ENCODE measurements around the gene NAV2. TPM values are rescaled to one million over a fixed set of nuclear protein-coding genes. Genes with fewer than 3 reads are reported as not detected.

Gene NAV2
- total and polyA plus RNA-seq, 7 donors = 1.2 to 62.6 (median 22.1) TPM

GRCh38 chr11:19744130-19744529 is 31.5 kb downstream of the NAV2 start:
- H3K9me3 ChIP-seq = no peaks in the 10 kb centered on the region
- TF ChIP-seq CTCF (IDR thresholded peaks at IDR 0.05) (no peak), POLR2AphosphoS5 (IDR thresholded peaks at IDR 0.05) (no peak), POLR2A (IDR thresholded peaks at IDR 0.05) (no peak), EP300 (IDR thresholded peaks at IDR 0.05) (no peak)
- intact Hi-C loops (cut with DNase I) = loop anchor here (5.0 to 10.0 kb wide), 2 partner anchors 368 to 429 kb away; no protein-coding TSS in a partner anchor
- H3K4me1 ChIP-seq = peaks cover 0 to 53% (median 40%) of the 10 kb centered on the region in 4 donors
- no peak for DNase-seq
- H3K27ac ChIP-seq = peak overlapping the region in 2 of 4 donors; percentile 64 to 97
- peaks cover 0 to 12% (median 0%) of the 10 kb centered on the region in 4 donors for H3K36me3 ChIP-seq
- H3K4me3 ChIP-seq = no peak overlapping the region
- no peaks in the 10 kb centered on the region for H3K27me3 ChIP-seq

GRCh38 chr11:19746086-19746485 is 33.4 kb downstream of the NAV2 start:
- H3K27ac ChIP-seq = no peak overlapping the region
- 91 to 96% methylated on average over 3 of the region's 3 CpGs for WGBS, 2 donors
- peaks cover 0 to 50% (median 38%) of the 10 kb centered on the region in 4 donors for H3K4me1 ChIP-seq
- TF ChIP-seq CTCF (IDR thresholded peaks at IDR 0.05) (no peak), POLR2AphosphoS5 (IDR thresholded peaks at IDR 0.05) (no peak), POLR2A (IDR thresholded peaks at IDR 0.05) (no peak), EP300 (IDR thresholded peaks at IDR 0.05) (no peak)
- no peak overlapping the region for H3K4me3 ChIP-seq
- intact Hi-C loops (cut with DNase I) = loop anchor here (10.0 kb wide), 1 partner anchor 431 kb away; no protein-coding TSS in a partner anchor
- H3K27me3 ChIP-seq = no peaks in the 10 kb centered on the region
- no peak for DNase-seq
- H3K36me3 ChIP-seq = peaks cover 0 to 12% (median 0%) of the 10 kb centered on the region in 4 donors
- no peaks in the 10 kb centered on the region for H3K9me3 ChIP-seq

- no peak overlapping the region for H3K4me3 ChIP-seq
- peak overlapping the region in 1 of 4 donors; percentile 5 for H3K27ac ChIP-seq
- H3K36me3 ChIP-seq = peaks cover 0 to 12% (median 0%) of the 10 kb centered on the region in 4 donors
- peaks cover 0 to 42% (median 28%) of the 10 kb centered on the region in 4 donors for H3K4me1 ChIP-seq
- DNase-seq = no peak
- H3K27me3 ChIP-seq = no peaks in the 10 kb centered on the region
- WGBS, 2 donors = 84 to 94% methylated on average over 2 of the region's 2 CpGs
- H3K9me3 ChIP-seq = no peaks in the 10 kb centered on the region
- intact Hi-C loops (cut with DNase I) = loop anchor here (10.0 kb wide), 1 partner anchor 433 kb away; no protein-coding TSS in a partner anchor
- no peak for TF ChIP-seq EP300 (IDR thresholded peaks at IDR 0.05)
- no peak for TF ChIP-seq POLR2A (IDR thresholded peaks at IDR 0.05)
- TF ChIP-seq POLR2AphosphoS5 (IDR thresholded peaks at IDR 0.05) = no peak
- TF ChIP-seq CTCF (IDR thresholded peaks at IDR 0.05) = no peak
Measured at GRCh38 chr11:19747634-19748033, 35.0 kb downstream of the NAV2 start.

GRCh38 chr11:19751055-19751454 is 38.4 kb downstream of the NAV2 start:
- no peaks in the 10 kb centered on the region for H3K27me3 ChIP-seq
- H3K9me3 ChIP-seq = no peaks in the 10 kb centered on the region
- peaks cover 0 to 5% (median 0%) of the 10 kb centered on the region in 4 donors for H3K36me3 ChIP-seq
- H3K27ac ChIP-seq = no peak overlapping the region
- peaks cover 0 to 35% (median 28%) of the 10 kb centered on the region in 4 donors for H3K4me1 ChIP-seq
- WGBS, 2 donors = 94 to 95% methylated on average over 4 of the region's 4 CpGs
- no peak overlapping the region for H3K4me3 ChIP-seq
- intact Hi-C loops (cut with DNase I) = no loop called here
- TF ChIP-seq CTCF (IDR thresholded peaks at IDR 0.05) = no peak
- TF ChIP-seq EP300 (IDR thresholded peaks at IDR 0.05) = no peak
- TF ChIP-seq POLR2A (IDR thresholded peaks at IDR 0.05) = no peak
- no peak for TF ChIP-seq POLR2AphosphoS5 (IDR thresholded peaks at IDR 0.05)
- DNase-seq = no peak
